HG03039 (cell line): ENCODE measurements around the gene GBE1.

Experiments
- ATAC-seq: cut with Tn5 transposase; IDR thresholded peaks from one replicate; pipeline ENCODE4 v1.9.1; 2021; ENCODE audit warnings: mild to moderate bottlenecking, moderate library complexity; ENCODE audit not compliant: unreplicated experiment

The GBE1 gene

DNA sequence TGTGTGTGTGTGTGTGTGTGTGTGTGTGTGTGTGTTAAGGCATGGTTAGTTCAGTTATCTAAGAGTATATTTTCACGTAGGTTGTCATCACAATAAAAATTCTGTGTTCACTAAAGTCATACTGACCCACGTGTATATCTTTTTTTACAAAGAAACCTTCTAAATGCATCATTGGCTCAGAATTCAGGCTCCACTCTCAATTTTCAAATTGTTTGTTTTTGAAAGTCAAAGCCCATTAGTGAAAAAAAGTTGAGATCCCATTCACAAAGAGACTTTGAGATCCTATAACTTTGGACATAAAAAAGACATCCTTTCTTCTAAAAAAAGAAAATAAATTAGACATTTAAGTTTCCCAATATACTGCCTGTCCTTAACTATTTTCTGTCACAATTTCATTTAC lies 59.3 kb downstream of the GBE1 start:
- ATAC-seq, result no peak

GRCh38 chr3:81699536-81700320 lies 61.7 kb downstream of the GBE1 start:
- no peak for ATAC-seq

DNA sequence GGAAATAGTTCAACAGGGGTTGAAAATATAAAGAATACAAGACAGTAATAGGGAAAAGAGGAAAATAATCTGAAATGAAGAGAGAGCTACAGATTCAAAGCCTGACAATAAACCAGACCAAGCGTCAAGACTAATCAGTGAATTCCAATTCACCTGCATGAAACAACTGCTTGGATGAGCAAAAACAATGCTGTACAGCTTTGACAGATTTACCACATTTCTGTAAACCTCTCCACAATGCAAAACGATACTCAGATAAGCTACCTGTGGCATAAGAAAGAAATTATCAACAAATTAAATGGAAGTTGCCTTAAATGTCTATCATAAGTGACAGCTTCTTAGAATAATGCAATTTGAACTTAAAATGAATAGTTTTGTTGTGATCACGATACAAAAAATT lies 65.4 kb downstream of the GBE1 start:
- no peak for ATAC-seq

DNA sequence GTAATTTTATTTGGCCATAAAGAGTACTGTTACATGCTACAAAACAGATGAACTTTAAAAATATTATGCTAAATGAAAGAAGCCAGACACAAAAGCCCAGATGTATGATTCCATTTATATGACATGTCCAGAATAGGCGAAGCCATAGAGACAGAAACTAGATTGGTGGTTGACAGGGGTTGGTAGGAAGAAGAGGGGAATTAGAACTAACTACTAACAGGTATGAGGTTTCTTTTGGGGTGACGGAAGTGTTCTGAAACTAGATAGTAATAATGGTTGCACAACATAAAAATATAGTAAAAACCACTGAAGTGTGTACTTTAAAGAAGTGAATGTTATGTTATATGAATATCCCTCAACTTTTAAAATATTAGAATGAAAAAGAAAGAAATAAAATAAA lies 66.1 kb downstream of the GBE1 start:
- ATAC-seq, result no peak

- ATAC-seq, result no peak
Observed at GRCh38 chr3:81694662-81695061, 66.8 kb downstream of the GBE1 start.

GRCh38 chr3:81692766-81693165 lies 68.7 kb downstream of the GBE1 start:
- no peak for ATAC-seq

GRCh38 chr3:81689617-81690016 lies 71.8 kb downstream of the GBE1 start:
- ATAC-seq, result no peak

DNA sequence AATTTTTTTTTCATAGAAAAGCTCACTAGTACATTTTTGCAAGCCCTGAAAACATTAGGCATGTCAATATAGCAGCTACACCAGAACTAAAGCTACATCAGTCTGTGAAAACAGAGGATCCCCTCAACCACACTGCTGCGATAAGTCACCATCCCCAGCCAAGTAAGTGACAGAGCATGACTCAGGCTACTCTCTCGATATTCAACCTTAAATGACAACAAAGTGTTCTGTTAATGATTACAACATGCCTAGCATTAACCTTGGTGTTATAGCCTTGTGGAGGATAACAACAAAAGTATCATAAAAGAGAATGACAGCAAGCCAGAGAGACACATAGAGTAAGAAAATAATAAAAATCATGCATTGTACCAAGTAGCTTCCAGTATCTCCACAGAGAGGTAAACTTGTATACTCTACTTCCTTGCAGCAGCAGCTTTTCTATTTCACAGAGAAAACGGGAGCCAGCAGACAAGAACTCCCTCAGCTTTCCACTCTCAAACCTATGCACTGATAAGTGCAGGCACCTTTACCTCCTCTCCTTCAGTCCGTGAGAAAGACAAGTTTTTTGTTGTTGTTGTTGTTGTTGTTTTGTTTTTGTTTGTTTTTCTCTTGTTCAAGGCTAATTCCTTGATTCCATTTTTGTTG lies 76.6 kb downstream of the GBE1 start:
- ATAC-seq, result no peak

- ATAC-seq, result no peak
Observed at GRCh38 chr3:81676706-81677456, 84.6 kb downstream of the GBE1 start.

DNA sequence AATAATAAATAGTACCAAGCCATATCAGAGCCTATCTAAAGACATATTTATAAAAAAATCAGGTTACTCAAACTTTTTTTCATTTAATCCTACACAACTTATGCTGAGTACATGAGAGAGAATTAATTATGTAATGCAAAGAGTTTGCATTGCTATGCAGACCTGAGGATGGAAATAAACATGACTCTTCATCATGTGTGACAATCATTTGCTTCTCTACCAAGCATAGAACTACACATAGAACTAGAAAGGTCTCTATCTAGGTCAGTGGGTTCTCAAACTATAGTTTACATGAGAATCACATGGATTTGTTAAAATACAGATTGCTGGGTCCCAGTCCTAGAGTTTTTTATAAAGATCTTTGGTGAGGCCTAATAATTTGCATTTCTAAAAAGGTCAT lies 86.8 kb downstream of the GBE1 start:
- ATAC-seq, result no peak

DNA sequence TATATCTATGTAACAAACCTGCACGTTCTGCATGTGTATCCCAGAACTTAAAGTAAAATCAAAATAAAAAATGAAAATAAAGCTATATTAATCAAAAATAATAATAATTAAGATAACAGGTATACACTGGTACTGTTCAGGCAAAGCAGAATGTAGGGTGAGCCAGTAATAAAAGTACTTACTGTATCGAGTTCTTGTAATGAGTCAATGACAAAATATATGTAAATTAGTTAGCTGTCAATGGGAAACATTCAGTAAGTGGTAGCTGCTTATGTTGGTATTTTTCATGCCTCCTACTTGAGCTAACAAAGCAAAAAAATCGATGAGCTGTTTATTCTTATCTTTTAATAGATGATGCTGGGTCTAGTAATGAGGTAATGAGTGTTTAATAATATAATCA lies 93.2 kb downstream of the GBE1 start:
- ATAC-seq, result no peak

- no peak for ATAC-seq
Observed at GRCh38 chr3:81666502-81667121, 94.8 kb downstream of the GBE1 start.

DNA sequence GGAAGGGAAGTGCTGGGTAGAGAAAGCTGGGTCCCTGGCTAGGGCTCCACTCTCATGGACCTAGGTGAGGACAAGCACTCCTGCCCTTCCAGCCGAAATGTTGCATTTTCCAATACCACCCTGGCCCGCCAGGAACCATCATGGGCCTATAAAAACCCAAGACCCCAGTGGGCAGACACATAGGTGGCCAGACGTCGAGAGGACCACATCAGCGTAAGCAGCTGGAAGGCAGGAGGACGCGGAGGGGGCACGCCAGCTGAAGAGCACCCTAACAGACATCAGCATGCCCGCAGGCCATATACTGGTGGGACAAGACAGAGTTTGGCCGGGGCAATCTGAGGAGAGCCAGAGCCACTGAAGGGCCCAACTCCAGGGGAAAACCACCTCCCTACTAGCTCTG lies 98.3 kb downstream of the GBE1 start:
- no peak for ATAC-seq

- ATAC-seq, result no peak
Observed at GRCh38 chr3:81660036-81660435, 101.4 kb downstream of the GBE1 start.

GRCh38 chr3:81658322-81658997 lies 103.0 kb downstream of the GBE1 start:
- ATAC-seq, result no peak

DNA sequence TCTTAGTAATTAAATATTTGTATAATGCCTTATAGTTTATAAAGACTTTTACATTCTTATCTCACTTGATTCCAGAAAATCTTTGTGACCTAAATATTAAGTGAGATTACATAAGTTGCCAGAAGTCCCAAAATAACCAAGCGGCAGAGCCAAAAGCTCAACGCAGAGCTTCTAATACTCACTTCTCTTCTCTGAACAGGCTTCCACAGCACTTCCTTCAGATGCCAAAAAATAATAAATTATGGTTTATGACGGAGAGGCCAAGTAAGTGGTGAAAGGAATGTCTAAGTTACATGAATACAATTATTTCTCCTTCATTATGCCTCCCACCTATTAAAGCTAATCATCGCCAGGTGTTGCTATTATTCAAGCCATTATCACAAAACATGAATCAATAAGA lies 110.3 kb downstream of the GBE1 start:
- no peak for ATAC-seq

DNA sequence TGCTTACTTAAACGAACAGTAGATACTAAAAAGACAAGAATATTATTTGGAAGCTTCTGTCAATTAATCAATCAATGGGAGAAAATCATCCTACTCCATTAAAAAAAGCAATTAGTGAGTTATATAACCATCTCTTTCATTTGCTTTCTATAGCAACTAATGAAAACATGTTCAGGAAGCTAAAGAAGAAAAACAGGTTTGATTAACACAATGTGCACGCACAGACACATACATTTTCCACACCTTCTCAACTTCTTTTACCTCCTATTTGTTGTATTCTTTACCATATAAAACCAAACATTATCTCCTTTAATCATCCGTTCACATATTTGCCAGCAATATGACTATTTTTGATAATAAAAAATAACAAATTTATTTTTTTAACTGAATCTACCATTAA lies 111.3 kb downstream of the GBE1 start:
- ATAC-seq, result no peak

DNA sequence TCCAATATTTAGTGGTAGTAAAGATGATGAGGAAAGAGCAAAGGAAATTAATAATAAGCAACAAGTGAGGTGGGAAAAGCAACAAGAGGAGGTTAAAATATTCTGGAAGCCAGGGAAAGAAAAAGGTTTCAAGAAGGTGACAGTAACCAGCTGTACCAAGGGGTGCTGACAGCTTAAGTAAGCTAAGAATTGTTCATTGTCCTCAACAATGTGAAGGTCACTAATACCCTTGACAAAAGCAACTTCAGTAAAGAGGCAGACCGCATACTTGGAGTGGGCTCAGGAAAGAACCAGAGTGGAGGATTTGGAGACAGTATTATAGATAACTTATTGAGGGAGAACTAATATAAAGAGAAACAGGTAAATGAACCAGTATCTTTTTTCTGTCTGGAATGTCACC lies 116.2 kb downstream of the GBE1 start:
- ATAC-seq, result no peak

GRCh38 chr3:81643721-81644120 lies 117.7 kb downstream of the GBE1 start:
- ATAC-seq, result no peak

- no peak for ATAC-seq
Observed at GRCh38 chr3:81638480-81638879, 123.0 kb downstream of the GBE1 start.

- no peak for ATAC-seq
Observed at GRCh38 chr3:81632659-81633058, 128.8 kb downstream of the GBE1 start.
